Panc1 (cell line): ENCODE results near the gene FTL. TPM values are rescaled to one million over a fixed set of nuclear protein-coding genes. Genes with fewer than 3 reads are reported as not detected.
A peak's percentile ranks its signal among the peaks of the same experiment; 100 is the strongest.

Experiments used
- ATAC-seq: fragments of 200-7000 bp; cut with Tn5 transposase; 2 replicates; pipeline ENCODE4 v1.9.1; 2020; ENCODE audit warnings: mild to moderate bottlenecking, moderate library complexity
- BruUV-seq: library from RNA; stranded (reverse); fragments of 400-500 nt; replicated peaks from 2 replicates; lab custom pipeline; 2021; lab: Mats Ljungman, UMichigan
- CTCF ChIA-PET: fragments of 300-600 bp; sonication (Branson Sonifier 250); formaldehyde crosslinking; loops from one replicate; lab custom pipeline; 2022; ENCODE audit warnings: antibody characterized with exemption; lab: Charles Lee
- POLR2A ChIA-PET: fragments of 300-600 bp; sonication (Branson Sonifier 250); formaldehyde crosslinking; loops from one replicate; lab custom pipeline; 2022; ENCODE audit warnings: antibody characterized with exemption; lab: Charles Lee
- DNase-seq: peaks from one replicate; pipeline ENCODE4 v3.0.0-alpha.2; 2010; ENCODE audit warnings: low read depth, low spot score
- H3K27ac ChIP-seq: 2 replicates; pipeline ENCODE4 v1.5.1; 2011; ENCODE audit warnings: mild to moderate bottlenecking, low read length, inconsistent platforms
- H3K27me3 ChIP-seq: fragments of 200-500 bp; sonication (Bioruptor generic); 2 replicates; pipeline ENCODE4 v1.6.0; 2014; ENCODE audit warnings: low read length, inconsistent platforms; ENCODE audit not compliant: control insufficient read depth, insufficient read depth
- H3K36me3 ChIP-seq: fragments of 200-500 bp; sonication (Bioruptor generic); 2 replicates; pipeline ENCODE4 v1.5.1; 2014; ENCODE audit warnings: inconsistent platforms, mild to moderate bottlenecking, low read length, moderate library complexity; ENCODE audit not compliant: control insufficient read depth, insufficient read depth
- H3K4me1 ChIP-seq: 2 replicates; pipeline ENCODE4 v1.5.1; 2011; ENCODE audit warnings: inconsistent platforms, mild to moderate bottlenecking, low read length, moderate library complexity; ENCODE audit not compliant: control insufficient read depth, insufficient read depth
- H3K4me3 ChIP-seq, 2 experiments: 2 replicates each; pipeline ENCODE4 v1.5.1; 2011 to 2012; ENCODE audit warnings: low read depth in 2 of 2, low read length in 2 of 2, mild to moderate bottlenecking in 2 of 2, inconsistent platforms in 1 of 2, moderate library complexity in 1 of 2
- H3K9me3 ChIP-seq: fragments of 200-500 bp; sonication (Bioruptor generic); 2 replicates; pipeline ENCODE4 v1.5.1; 2014; ENCODE audit warnings: low read depth, mild to moderate bottlenecking, inconsistent platforms, low read length, moderate library complexity; ENCODE audit not compliant: control insufficient read depth, insufficient read depth
- POLR2AphosphoS5 ChIP-seq: IDR thresholded peaks from 2 replicates; pipeline ENCODE4 v1.6.1; 2012; ENCODE audit warnings: mild to moderate bottlenecking, low read depth, low read length, moderate library complexity
- SIN3A ChIP-seq: IDR thresholded peaks from 2 replicates; pipeline ENCODE4 v1.6.1; 2012; ENCODE audit warnings: low read depth, mild to moderate bottlenecking, low read length, moderate library complexity, borderline replicate concordance; ENCODE audit not compliant: insufficient read depth
- TCF7L2 ChIP-seq: IDR thresholded peaks from 2 replicates; pipeline ENCODE4 v1.6.1; 2011; ENCODE audit warnings: mild to moderate bottlenecking, low read depth, low read length, inconsistent platforms
- in situ Hi-C: cut with HindIII; loops from 2 replicates; pipeline ENCODE4 v1.10.0; 2016; ENCODE audit warnings: low sequenced_read_pairs, low pct_unique_long_range_greater_than_20kb
- intact Hi-C: fragments of 100-400 bp; cut with micrococcal nuclease; formaldehyde crosslinking; loops from one replicate; pipeline ENCODE4 v1.10.0; 2022; ENCODE audit not compliant: unreplicated experiment
- total RNA-seq: library from RNA; stranded (reverse); gene quantifications from one replicate; pipeline ENCODE4 v1.2.1, GENCODE V29; 2021; ENCODE audit not compliant: unreplicated experiment
- TF ChIP-seq, protein P1 (sequence below): fragments of 450-650 bp; IDR thresholded peaks from 2 replicates; pipeline ENCODE4 v1.5.1; 2017; ENCODE audit warnings: mild to moderate bottlenecking
- TF ChIP-seq, protein P2 (sequence below), 2 experiments: IDR thresholded peaks; 2 replicates each; pipeline ENCODE4 v1.6.1; 2011 to 2012; ENCODE audit warnings: low read depth in 2 of 2, control low read depth in 1 of 2, low read length in 1 of 2, mild to moderate bottlenecking in 1 of 2, moderate library complexity in 1 of 2; ENCODE audit not compliant: insufficient read depth in 1 of 2

FTL gene
- total RNA-seq, 1 experiment from 2014 or later: 1,332 TPM

DNA sequence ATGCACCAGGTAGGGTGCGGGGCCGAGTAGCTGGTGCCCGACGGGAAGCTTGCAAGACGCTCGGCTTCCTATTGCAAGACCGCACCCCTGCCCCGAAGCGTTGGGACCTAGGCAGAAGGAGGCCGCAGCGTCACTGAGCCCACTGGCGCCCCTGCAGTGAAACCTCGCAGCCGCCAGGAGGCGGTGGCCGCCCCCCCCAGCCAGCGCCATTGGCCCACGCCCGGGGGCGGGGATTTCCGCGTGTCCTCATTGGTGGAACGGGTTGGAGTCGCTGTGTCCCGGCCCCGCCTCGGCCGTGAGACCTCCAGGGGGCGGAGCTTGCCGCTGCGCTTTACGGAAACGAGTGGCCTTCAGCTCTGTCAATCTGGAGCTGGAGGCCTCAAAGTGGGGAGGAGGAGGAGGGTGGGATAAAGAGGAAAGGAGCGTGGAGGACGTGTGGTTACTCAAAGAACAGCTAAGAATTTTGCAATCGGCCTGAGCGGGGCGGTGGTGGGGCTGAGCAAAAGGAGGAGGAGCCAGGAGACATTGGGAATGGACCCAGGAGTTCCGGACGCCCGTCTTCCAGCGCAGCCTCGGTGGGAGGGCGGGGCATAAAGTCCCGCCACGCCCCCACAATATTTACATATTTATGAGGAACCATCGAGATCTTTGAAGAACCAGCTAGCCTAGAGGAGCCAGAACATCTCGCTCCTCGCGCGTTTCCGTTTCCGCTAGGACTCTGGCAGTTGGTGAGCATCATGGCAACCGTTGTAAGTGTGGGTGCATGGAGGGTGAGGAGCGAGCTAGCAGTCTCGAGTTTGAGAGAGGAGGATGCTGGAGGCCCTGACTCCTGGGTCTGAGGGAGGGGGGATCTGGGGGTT lies 28.3 kb downstream of the FTL start, which contains the start of the genes GYS1 and RUVBL2:
GYS1 (minus strand) TSS at position 135 of the 860 bp plus-strand sequence. CDS start 197 bp downstream, outside the sequence.
RUVBL2 (plus strand) TSS at position 713 of the 860 bp plus-strand sequence; CDS start at position 738, 25 bp downstream.
- CTCF ChIA-PET: interaction anchor here (0.5 to 1.5 kb wide), 10 partner anchors 16 to 1731 kb away, joined by 3 to 11 read pairs (median 3); partner anchors contain the start of gene FTL
- in situ Hi-C loops: no loop called here
- no TSS peak for BruUV-seq
- Histone ChIP-seq H3K27ac (peak within 1 kb of the TSS; percentile 95), H3K9me3 (no peaks in the 10 kb centered on the region), H3K27me3 (no peaks in the 10 kb centered on the region), H3K36me3 (peaks cover 8% of the 10 kb centered on the region; the same call in 1 of the 2 replicates), H3K4me1 (no peaks in the 10 kb centered on the region), H3K4me3 (peak within 1 kb of the TSS; percentile 79 to 96)
- DNase-seq: peak; percentile 82
- ATAC-seq: peak; percentile 97
- intact Hi-C loops: no loop called here
- TF ChIP-seq SIN3A (0 out of 2 replicates have a peak, but pooled peaks have one; percentile 66), TCF7L2 (no peak), POLR2AphosphoS5 (peak; percentile 87)
- TF ChIP-seq, protein P1, sequence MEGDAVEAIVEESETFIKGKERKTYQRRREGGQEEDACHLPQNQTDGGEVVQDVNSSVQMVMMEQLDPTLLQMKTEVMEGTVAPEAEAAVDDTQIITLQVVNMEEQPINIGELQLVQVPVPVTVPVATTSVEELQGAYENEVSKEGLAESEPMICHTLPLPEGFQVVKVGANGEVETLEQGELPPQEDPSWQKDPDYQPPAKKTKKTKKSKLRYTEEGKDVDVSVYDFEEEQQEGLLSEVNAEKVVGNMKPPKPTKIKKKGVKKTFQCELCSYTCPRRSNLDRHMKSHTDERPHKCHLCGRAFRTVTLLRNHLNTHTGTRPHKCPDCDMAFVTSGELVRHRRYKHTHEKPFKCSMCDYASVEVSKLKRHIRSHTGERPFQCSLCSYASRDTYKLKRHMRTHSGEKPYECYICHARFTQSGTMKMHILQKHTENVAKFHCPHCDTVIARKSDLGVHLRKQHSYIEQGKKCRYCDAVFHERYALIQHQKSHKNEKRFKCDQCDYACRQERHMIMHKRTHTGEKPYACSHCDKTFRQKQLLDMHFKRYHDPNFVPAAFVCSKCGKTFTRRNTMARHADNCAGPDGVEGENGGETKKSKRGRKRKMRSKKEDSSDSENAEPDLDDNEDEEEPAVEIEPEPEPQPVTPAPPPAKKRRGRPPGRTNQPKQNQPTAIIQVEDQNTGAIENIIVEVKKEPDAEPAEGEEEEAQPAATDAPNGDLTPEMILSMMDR: peak; percentile 94
- TF ChIP-seq, protein P2, sequence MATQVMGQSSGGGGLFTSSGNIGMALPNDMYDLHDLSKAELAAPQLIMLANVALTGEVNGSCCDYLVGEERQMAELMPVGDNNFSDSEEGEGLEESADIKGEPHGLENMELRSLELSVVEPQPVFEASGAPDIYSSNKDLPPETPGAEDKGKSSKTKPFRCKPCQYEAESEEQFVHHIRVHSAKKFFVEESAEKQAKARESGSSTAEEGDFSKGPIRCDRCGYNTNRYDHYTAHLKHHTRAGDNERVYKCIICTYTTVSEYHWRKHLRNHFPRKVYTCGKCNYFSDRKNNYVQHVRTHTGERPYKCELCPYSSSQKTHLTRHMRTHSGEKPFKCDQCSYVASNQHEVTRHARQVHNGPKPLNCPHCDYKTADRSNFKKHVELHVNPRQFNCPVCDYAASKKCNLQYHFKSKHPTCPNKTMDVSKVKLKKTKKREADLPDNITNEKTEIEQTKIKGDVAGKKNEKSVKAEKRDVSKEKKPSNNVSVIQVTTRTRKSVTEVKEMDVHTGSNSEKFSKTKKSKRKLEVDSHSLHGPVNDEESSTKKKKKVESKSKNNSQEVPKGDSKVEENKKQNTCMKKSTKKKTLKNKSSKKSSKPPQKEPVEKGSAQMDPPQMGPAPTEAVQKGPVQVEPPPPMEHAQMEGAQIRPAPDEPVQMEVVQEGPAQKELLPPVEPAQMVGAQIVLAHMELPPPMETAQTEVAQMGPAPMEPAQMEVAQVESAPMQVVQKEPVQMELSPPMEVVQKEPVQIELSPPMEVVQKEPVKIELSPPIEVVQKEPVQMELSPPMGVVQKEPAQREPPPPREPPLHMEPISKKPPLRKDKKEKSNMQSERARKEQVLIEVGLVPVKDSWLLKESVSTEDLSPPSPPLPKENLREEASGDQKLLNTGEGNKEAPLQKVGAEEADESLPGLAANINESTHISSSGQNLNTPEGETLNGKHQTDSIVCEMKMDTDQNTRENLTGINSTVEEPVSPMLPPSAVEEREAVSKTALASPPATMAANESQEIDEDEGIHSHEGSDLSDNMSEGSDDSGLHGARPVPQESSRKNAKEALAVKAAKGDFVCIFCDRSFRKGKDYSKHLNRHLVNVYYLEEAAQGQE (IDR thresholded peaks at IDR 0.05; ENCODE audit: insufficient read depth in 1 of 2, low read depth in 2 of 2, low read length in 1 of 2): no peak; a peak in 1 of 4 replicates
- POLR2A ChIA-PET: interaction anchor here (0.5 to 0.7 kb wide), 11 partner anchors 17 to 1343 kb away, joined by 3 to 7 read pairs (median 3); no protein-coding TSS in a partner anchor

DNA sequence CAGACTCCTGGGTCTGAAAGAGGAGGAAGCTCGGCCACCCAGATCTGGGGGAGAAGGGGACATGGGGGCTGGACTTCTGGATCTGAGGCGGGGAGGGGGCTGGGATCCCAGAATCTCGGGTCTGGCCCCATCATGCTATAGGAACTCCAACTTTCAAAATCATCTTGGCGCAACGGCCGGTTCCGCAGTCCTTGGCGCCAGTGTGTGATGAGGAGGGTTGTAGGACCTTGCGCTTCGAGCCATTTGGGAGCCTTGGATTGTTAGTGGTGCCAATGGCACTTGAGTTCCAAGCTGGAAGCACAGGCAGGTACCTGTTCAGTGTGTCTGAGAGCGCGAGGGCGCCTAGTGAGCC lies 28.9 kb downstream of the FTL start:
- no TSS peak for BruUV-seq
- Histone ChIP-seq H3K4me3 (peak overlapping the region; percentile 79 to 96), H3K9me3 (no peaks in the 10 kb centered on the region), H3K27me3 (no peaks in the 10 kb centered on the region), H3K4me1 (no peaks in the 10 kb centered on the region), H3K36me3 (peaks cover 8% of the 10 kb centered on the region; the same call in 1 of the 2 replicates), H3K27ac (peak overlapping the region; percentile 95)
- TF ChIP-seq SIN3A (no peak), TCF7L2 (no peak), POLR2AphosphoS5 (no peak)
- TF ChIP-seq, protein P1: no peak
- TF ChIP-seq, protein P2 (IDR thresholded peaks at IDR 0.05; ENCODE audit: insufficient read depth in 1 of 2, low read depth in 2 of 2, low read length in 1 of 2): no peak
- CTCF ChIA-PET: interaction anchor here (0.9 to 1.5 kb wide), 2 partner anchors 17 to 24 kb away, joined by 4 to 11 read pairs; no protein-coding TSS in a partner anchor
- ATAC-seq (no peak), DNase-seq (no peak)
- intact Hi-C loops: no loop called here
- POLR2A ChIA-PET: interaction anchor here (0.6 kb wide), 4 partner anchors 28 to 355 kb away, joined by 3 to 7 read pairs (median 5); no protein-coding TSS in a partner anchor
- in situ Hi-C loops: no loop called here
